HepG2 (cell line): ENCODE results near the gene RAD18. TPM values are rescaled to one million over a fixed set of nuclear protein-coding genes. Genes with fewer than 3 reads are reported as not detected.

Experiments
- ATAC-seq: fragments of 200-7000 bp; cut with Tn5 transposase; 3 replicates; pipeline ENCODE4 v1.9.1; 2020; ENCODE audit warnings: mild to moderate bottlenecking, moderate library complexity
- BruUV-seq: library from RNA; stranded (reverse); fragments of 400-500 nt; replicated peaks from 2 replicates; lab custom pipeline; 2021; lab: Mats Ljungman, UMichigan
- CTCF ChIA-PET: fragments of 300-600 bp; formaldehyde crosslinking; extraction: SDS; loops from one replicate; lab custom pipeline; 2021; ENCODE audit warnings: low total read pairs, inconsistent platforms, low intra/inter-chr PET ratio; lab: Yijun Ruan, JAX
- POLR2A ChIA-PET: fragments of 350-600 bp; sonication (Branson Sonifier 250); formaldehyde crosslinking; loops from one replicate; lab custom pipeline; 2020; ENCODE audit warnings: antibody characterized with exemption, inconsistent platforms; lab: Yijun Ruan, JAX
- DNase-seq: peaks from one replicate; pipeline ENCODE4 v3.0.0-alpha.2; 2015; ENCODE audit warnings: low spot score
- FAIRE-seq: peaks from 3 replicates; lab custom pipeline; 2011; peaks lifted over from hg19 to GRCh38; lab: Jason Lieb, UNC
- H2AFZ ChIP-seq: one replicate; pipeline ENCODE4 v1.6.1; 2011; ENCODE audit warnings: low read length, inconsistent platforms
- H3K27ac ChIP-seq: fragments of 300-600 bp; 3 replicates; pipeline ENCODE4 v1.8.0; 2011; ENCODE audit warnings: mixed run types, mild to moderate bottlenecking, mixed read lengths, low read length, inconsistent platforms; ENCODE audit not compliant: insufficient read depth; ENCODE audit errors: extremely low read length
- H3K27me3 ChIP-seq, 2 experiments: fragments of 200-600 bp in 1 of 2; 2 replicates in 1 of 2; 3 replicates in 1 of 2; pipeline versions ENCODE4 v1.6.0 to v1.8.0; 2011; ENCODE audit warnings: low read length in 2 of 2, mild to moderate bottlenecking in 2 of 2, moderate library complexity in 2 of 2, inconsistent platforms in 1 of 2; ENCODE audit not compliant: insufficient read depth in 2 of 2, control insufficient read depth in 1 of 2
- H3K36me3 ChIP-seq, 2 experiments: fragments of 200-600 bp in 1 of 2; replicated peaks in 1 of 2; 2 replicates in 1 of 2; 3 replicates in 1 of 2; pipeline versions ENCODE4 v1.5.1 to v1.8.0; 2011; ENCODE audit warnings: low read length in 2 of 2, inconsistent platforms in 1 of 2; ENCODE audit not compliant: insufficient read depth in 2 of 2, control insufficient read depth in 1 of 2
- H3K4me1 ChIP-seq: 2 replicates; pipeline ENCODE4 v1.5.1; 2012; ENCODE audit warnings: low read length, inconsistent platforms; ENCODE audit not compliant: insufficient read depth
- H3K4me2 ChIP-seq: 2 replicates; pipeline ENCODE4 v1.6.0; 2011; ENCODE audit warnings: low read depth, low read length, inconsistent platforms
- H3K4me3 ChIP-seq, 3 experiments: fragments of 200-600 bp in 1 of 3; sonication (generic), shearing (Covaris generic) in 1 of 3; replicated peaks in 1 of 3; 2 replicates each; pipeline ENCODE4 v1.5.1; 2011 to 2016; ENCODE audit warnings: low read length in 3 of 3, inconsistent platforms in 2 of 3, low read depth in 2 of 3, mild to moderate bottlenecking in 2 of 3, control low read depth in 1 of 3, mixed read lengths in 1 of 3; ENCODE audit not compliant: insufficient read depth in 1 of 3
- H3K79me2 ChIP-seq: one replicate; pipeline ENCODE4 v1.6.1; 2011; ENCODE audit warnings: low read length, inconsistent platforms; ENCODE audit not compliant: insufficient read depth
- H3K9ac ChIP-seq: 2 replicates; pipeline ENCODE4 v1.6.0; 2011; ENCODE audit warnings: mild to moderate bottlenecking, low read depth, low read length, inconsistent platforms; ENCODE audit not compliant: insufficient read depth
- H3K9me3 ChIP-seq: 2 replicates; pipeline ENCODE4 v1.5.1; 2012; ENCODE audit warnings: mild to moderate bottlenecking, low read length
- H4K20me1 ChIP-seq: 2 replicates; pipeline ENCODE4 v1.6.0; 2011; ENCODE audit warnings: inconsistent platforms, mild to moderate bottlenecking, low read length, moderate library complexity; ENCODE audit not compliant: insufficient read depth
- HMGA1 ChIP-seq: sonication (generic); formaldehyde crosslinking; conservative IDR thresholded peaks from 2 replicates; pipeline ENCODE4 v1.4.0; 2020; ENCODE audit warnings: missing genetic modification reagents
- IRX3 ChIP-seq: sonication (generic); formaldehyde crosslinking; IDR thresholded peaks from 2 replicates; pipeline ENCODE4 v1.8.1; 2023; ENCODE audit warnings: mild to moderate bottlenecking, low read depth, missing genetic modification reagents, borderline replicate concordance
- KLF12 ChIP-seq: sonication (generic); formaldehyde crosslinking; IDR thresholded peaks from 2 replicates; pipeline ENCODE4 v1.4.0; 2020; ENCODE audit warnings: missing genetic modification reagents, borderline replicate concordance
- RFX5 ChIP-seq: IDR thresholded peaks from 2 replicates; pipeline ENCODE4 v1.6.1; 2011; ENCODE audit warnings: low read depth, low read length, improper control_type of control experiment
- ZUFSP ChIP-seq: sonication (generic); formaldehyde crosslinking; IDR thresholded peaks from 2 replicates; pipeline ENCODE4 v1.9.0; 2021; ENCODE audit warnings: missing genetic modification reagents, mild to moderate bottlenecking, borderline replicate concordance
- WGBS: methylation state at CpG from one replicate; pipeline ENCODE4 v1.1.6; 2017; ENCODE audit warnings: low lambda C conversion rate; 5-methylcytosine and 5-hydroxymethylcytosine counted together
- in situ Hi-C: cut with HindIII; loops from 2 replicates; pipeline ENCODE4 v1.10.0; 2017; ENCODE audit warnings: low pct_unique_long_range_greater_than_20kb; ENCODE audit not compliant: extremely low pct_ligation_motif_present
- intact Hi-C: fragments of 100-400 bp; cut with micrococcal nuclease; formaldehyde crosslinking; loops from one replicate; pipeline ENCODE4 v1.10.0; 2022; ENCODE audit not compliant: unreplicated experiment
- polyA plus RNA-seq, 8 experiments: library from polyadenylated mRNA; depleted of rRNA in 3 of 8; stranded (reverse) in 7 of 8; unstranded in 1 of 8; fragments of >200 nt; fragmentation: Illumina TruSeq in 4 of 8; extraction: Trizol in 4 of 8; gene quantifications; 2 replicates each; pipeline versions ENCODE4 v1.2.1 to v1.2.3, GENCODE V29; 2011 to 2016; ENCODE audit warnings: low read depth in 4 of 8, missing spikeins in 1 of 8, mixed read lengths in 1 of 8; ENCODE audit not compliant: insufficient read depth in 1 of 8
- total RNA-seq, 5 experiments: library from RNA; depleted of rRNA; stranded (reverse); fragments of >200 nt; fragmentation: Illumina TruSeq; extraction: Trizol; gene quantifications; 2 replicates each; pipeline ENCODE4 v1.2.3, GENCODE V29; 2016; ENCODE audit warnings: low read depth in 1 of 5

RAD18 gene
- total and polyA plus RNA-seq, 2 of the 13 experiments (the other 11 are each of a cell fraction or from before 2014, with no cell fraction given), result 5.9 to 20.7 TPM

DNA sequence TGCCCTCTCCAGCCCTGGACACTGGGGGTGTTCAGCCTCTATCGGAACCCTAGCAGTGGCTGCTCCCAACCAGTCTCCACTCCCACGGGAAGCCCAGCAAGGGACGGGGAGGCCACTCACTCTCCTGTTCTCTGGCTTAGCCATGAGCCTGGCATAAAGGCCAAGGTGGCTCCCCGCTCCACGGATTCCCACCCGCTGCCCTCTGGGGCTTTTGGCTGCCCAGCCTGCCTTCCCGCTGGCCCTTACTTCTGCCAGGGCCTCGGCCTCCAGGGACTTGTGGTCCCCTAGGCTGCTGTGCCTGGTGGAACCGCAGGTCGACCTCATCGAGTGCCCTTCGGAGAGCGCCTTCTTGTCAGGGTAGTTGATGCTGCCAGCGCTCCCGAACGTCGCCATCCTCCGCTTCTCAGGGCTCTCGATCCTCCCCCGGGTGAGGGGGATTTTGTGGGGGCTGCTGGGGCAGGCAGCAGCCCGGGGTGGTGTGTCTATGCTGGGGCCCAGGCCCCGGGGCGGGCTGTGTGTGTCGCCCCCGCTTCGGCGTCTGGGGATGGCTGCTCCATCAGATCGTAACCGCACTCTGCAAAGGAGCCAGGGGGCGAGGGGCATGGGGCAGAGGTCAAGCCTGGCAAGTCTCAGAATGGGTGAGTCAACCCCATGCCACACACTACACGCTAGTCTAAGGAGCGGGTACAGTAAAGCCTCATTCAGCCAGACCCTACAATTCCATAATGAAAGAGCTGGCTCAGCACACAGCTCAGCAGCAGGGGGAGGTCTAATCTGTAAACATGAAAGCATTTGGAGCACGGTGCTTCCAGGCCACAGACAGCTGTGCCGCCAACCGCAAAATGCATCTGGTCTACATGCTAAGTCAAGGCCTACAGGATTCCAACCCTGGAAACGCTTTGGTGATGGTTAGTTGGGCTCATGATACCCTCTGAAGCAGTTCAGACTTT is 27.3 kb upstream of the RAD18 start:
- Histone ChIP-seq H3K36me3 (no peaks in the 10 kb centered on the region), H3K27ac (no peak overlapping the region), H2AFZ (no peak overlapping the region), H3K4me2 (no peak overlapping the region), H3K79me2 (no peaks in the 10 kb centered on the region), H3K9ac (no peak overlapping the region), H3K9me3 (no peaks in the 10 kb centered on the region), H3K27me3 (peaks cover 0 to 11% of the 10 kb centered on the region in 2 experiments; a peak in 3 of 5 replicates), H3K4me1 (no peaks in the 10 kb centered on the region), H4K20me1 (no peaks in the 10 kb centered on the region), H3K4me3 (no peak overlapping the region)
- whole genome bisulfite sequencing, result 83% methylated on average over 18 of the region's 36 CpGs
- CTCF ChIA-PET, result no interaction called here
- BruUV-seq, result no TSS peak
- no peak for TF ChIP-seq IRX3 (CRISPR knock-in tag)
- no peak for TF ChIP-seq RFX5
- no peak for TF ChIP-seq ZUFSP
- no peak for TF ChIP-seq KLF12 (CRISPR knock-in tag)
- no peak for TF ChIP-seq HMGA1 (CRISPR knock-in tag)
- in situ Hi-C loops (no loop called here), intact Hi-C loops (no loop called here)
- POLR2A ChIA-PET, result no interaction called here
- DNase-seq (no peak), FAIRE-seq (no peak), ATAC-seq (no peak)
